KOPT-K1 (cell line): ENCODE measurements around the gene ITLN1.
A peak's percentile ranks its signal among the peaks of the same experiment; 100 is the strongest.

Experiments used
- H3K27ac ChIP-seq: fragments of 200-600 bp; sonication (generic); 2 replicates; pipeline ENCODE4 v1.5.1; 2016; ENCODE audit warnings: antibody characterized with exemption, mild to moderate bottlenecking, low read depth, low read length; ENCODE audit not compliant: poor library complexity, severe bottlenecking
- H3K36me3 ChIP-seq: fragments of 200-600 bp; sonication (generic); 2 replicates; pipeline ENCODE4 v1.5.1; 2017; ENCODE audit warnings: antibody characterized with exemption, mild to moderate bottlenecking, low read length, moderate library complexity; ENCODE audit not compliant: insufficient read depth
- H3K9me3 ChIP-seq: fragments of 200-600 bp; sonication (generic); 2 replicates; pipeline ENCODE4 v1.5.1; 2017; ENCODE audit warnings: antibody characterized with exemption, low read length, mild to moderate bottlenecking; ENCODE audit not compliant: insufficient read depth, poor library complexity, severe bottlenecking

The ITLN1 gene

DNA sequence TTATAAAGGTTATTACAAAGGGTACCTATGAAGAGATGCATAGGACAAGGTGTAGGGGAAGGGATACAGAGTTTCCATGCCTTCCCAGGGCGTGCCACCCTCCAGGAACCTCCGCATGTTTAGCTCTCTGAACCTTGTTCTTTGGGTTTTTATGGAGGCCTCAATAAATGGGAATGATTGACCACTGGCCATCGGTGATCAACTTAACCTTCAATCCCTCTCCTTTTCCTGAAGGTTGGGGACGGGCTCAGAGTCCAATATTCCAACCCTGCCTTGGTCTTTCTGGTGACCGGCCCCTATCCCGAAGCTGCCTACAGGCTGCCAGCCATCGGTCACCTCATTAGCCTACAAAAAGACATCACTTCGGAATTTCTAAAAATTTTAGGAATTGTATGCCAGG lies 34.0 kb downstream of the ITLN1 start:
- no peaks in the 10 kb centered on the region for H3K36me3 ChIP-seq
- H3K9me3 ChIP-seq = no peaks in the 10 kb centered on the region
- no peak overlapping the region for H3K27ac ChIP-seq

DNA sequence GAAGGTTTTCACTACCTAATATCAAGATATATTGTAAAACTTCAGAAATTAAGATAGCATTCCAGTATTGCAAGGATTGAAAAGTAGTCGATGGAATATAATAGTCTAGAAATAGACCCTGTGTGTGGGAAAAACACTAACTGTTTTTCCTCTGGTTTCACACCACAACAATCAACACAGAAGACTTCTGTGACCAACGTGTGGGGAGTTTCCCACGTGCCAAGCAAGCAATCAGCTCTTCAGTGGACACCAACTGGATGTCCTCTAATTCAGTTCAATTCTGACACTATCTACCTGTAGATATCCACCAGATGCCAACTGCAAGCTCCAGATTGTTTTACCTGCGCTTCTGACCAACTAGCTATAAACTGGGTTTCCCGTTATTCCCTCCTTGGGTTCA lies 34.4 kb downstream of the ITLN1 start:
- no peaks in the 10 kb centered on the region for H3K36me3 ChIP-seq
- H3K27ac ChIP-seq = no peak overlapping the region
- H3K9me3 ChIP-seq = no peaks in the 10 kb centered on the region

DNA sequence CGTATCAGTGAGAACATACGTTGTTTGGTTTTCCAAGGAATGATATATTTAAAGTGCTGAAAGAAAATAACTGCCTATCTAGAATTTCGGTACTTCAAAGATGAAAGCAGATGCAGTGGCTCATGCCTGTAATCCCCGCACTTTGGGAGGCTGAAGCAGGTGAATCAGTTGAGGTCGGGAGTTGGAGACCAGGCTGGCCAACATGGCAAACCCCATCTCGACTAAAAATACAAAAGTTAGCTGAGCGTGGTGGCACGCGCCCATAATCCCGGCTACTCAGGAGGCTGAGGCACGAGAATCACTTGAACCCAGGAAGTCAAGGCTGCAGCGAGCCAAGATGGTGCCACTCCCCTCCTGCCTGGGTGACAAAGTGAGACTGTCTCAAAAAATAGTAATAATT lies 38.7 kb downstream of the ITLN1 start:
- H3K27ac ChIP-seq = no peak overlapping the region
- no peaks in the 10 kb centered on the region for H3K9me3 ChIP-seq
- no peaks in the 10 kb centered on the region for H3K36me3 ChIP-seq

DNA sequence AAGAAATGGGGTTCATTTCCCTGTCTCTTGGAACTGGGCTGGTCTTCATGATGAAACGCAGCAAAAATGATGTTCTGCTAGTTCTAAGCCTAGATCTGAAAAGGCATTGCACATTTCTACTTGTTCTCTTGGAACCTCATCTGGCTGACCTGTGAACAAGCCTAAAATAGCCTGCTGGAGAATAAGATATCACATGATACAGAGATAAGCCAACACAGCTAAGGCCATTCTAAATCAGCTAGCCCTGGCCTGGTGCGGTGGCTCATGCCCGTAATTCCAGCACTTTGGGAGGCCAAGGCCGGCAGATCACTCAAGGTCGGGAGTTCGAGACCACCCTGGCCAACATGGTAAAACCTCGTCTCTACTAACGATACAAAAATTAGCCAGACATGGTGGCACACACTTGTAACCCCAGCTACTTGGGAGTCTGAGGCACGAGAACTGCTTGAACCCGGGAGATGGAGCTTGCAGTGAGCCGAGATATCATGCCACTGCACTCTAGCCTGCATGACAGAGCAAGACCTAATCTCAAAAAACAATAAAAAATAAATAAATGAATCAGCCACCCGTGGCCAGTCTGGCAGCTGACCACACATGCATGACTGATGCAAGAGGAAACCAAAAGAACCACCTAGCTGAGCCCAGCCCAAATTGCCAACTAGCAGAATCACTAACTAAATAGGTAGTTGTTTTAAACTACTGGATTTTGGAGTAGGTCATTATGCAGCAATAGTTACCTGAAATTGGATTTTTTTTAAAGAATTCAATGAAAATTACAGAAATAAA lies 40.3 kb downstream of the ITLN1 start:
- H3K27ac ChIP-seq = no peak overlapping the region
- H3K9me3 ChIP-seq = no peaks in the 10 kb centered on the region
- no peaks in the 10 kb centered on the region for H3K36me3 ChIP-seq

DNA sequence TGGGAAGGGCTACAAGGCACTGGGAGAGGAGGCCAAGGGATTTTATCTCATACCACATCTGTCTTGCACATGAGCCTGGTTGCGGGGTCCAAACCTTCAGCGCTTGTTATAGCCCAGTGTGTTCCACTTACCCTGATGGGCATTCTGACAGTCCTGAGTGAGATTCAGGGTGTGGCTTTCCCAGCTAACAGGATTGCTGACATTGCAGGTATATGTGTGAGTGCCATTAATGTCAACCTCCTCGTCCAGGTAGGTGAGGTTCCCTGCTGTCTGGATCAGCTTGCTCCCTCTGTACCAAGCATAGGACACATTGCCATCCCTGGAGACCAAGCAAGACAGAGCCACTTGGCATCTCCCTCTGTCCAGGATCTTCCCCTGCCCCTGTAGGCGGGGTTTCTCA lies 43.9 kb downstream of the ITLN1 start:
- no peaks in the 10 kb centered on the region for H3K9me3 ChIP-seq
- H3K36me3 ChIP-seq = 0 out of 2 replicates have a peak, but pooled peaks cover under 1% of the 10 kb centered on the region
- H3K27ac ChIP-seq = peak overlapping the region; percentile 36

GRCh38 chr1:160839746-160840145 lies 45.2 kb downstream of the ITLN1 start:
- 0 out of 2 replicates have a peak, but pooled peaks cover 12% of the 10 kb centered on the region for H3K36me3 ChIP-seq

GRCh38 chr1:160838888-160839287 lies 46.1 kb downstream of the ITLN1 start:
- no peaks in the 10 kb centered on the region for H3K9me3 ChIP-seq
- H3K36me3 ChIP-seq = peaks cover 13% of the 10 kb centered on the region; the same call in 1 of the 2 replicates
- H3K27ac ChIP-seq = peak overlapping the region; percentile 93

More at GRCh38 chr1:160839746-160840145, 45.2 kb downstream of the ITLN1 start:
- H3K27ac ChIP-seq = peak overlapping the region; percentile 93
- H3K9me3 ChIP-seq = no peaks in the 10 kb centered on the region

DNA sequence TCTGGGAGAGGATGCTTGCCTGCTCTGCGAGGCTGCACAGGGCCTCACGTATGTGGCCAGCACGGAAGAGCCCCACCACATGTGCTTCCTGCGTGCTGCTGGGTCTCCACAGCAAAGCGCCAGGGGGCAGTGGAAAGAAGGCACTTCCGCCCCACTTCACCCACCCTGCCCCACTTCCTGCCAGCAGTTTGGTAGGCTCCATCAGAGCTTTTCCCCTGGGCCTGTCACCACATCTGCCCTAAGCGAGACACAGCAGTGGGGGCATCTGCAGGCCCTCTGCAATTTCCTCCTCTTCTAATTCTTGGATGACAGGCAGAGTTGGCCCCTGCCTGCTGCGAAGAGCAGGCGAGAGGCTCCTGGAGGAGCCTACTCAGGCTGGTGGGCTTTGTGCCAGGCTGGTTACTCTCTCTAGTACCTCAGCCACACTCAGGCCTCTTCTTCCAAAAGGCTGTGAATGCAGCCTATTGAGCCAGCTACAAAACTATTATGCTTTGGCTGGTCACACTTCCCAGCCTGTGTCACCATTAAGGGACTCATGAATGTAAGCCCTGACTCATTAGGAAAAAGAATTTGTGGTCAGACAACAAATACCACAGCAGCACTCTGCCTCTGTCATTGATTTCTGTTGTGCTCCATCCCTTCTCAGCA lies 47.3 kb downstream of the ITLN1 start:
- H3K36me3 ChIP-seq = peaks cover 23% of the 10 kb centered on the region
- H3K9me3 ChIP-seq = no peaks in the 10 kb centered on the region
- peak overlapping the region; percentile 93 for H3K27ac ChIP-seq

DNA sequence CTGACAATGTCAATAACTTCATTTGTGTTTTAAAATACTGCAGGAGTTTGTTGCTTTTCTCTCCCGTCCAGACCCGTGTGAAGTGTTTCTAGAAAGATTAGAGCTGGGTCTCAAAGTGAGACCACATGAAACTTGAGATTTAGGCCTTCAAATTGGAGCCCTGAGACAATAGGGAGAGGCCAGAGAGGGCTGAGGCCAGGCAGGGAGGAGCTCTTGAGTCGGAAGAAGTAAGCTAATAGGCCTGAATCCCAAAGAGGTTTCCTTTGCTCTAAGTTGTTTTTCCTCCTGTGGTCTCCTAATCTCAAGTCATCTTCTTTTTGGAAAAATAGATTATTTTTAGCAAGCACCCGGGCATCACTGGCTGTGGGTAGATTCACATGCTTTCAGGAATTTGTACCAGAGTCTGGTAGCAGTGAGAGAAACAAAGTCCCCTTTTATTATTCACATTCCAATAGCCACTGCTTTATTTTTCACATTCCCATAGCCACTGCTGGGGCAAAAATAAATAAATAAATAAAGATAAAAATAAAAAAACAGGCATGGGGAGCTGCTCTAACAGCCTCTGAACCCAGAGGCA lies 47.9 kb downstream of the ITLN1 start:
- H3K27ac ChIP-seq = peak overlapping the region; percentile 93
- H3K9me3 ChIP-seq = no peaks in the 10 kb centered on the region
- peaks cover 28% of the 10 kb centered on the region for H3K36me3 ChIP-seq

DNA sequence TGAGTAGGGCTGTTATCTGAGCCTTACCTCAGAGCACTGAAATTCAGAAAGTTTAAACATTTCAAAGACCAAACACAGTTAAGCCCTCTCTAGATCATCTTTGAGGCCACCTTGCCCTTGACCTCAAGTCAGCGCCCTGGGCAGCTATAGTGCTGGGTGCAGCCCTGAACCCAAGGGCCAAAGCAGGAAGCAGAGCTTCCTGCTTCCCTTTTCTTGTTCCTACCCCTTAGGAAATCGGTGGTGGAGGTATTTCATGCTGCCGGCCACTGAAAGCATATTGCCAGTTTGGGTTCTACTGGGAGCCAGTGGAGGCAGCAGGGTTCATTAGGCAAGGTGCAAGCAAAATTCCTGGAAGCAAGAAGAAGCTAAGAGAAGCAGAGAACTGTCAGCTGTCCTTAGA lies 48.4 kb downstream of the ITLN1 start:
- Histone ChIP-seq H3K9me3 (no peaks in the 10 kb centered on the region), H3K36me3 (peaks cover 33% of the 10 kb centered on the region), H3K27ac (peak overlapping the region; percentile 93)

- Histone ChIP-seq H3K9me3 (no peaks in the 10 kb centered on the region), H3K27ac (peak overlapping the region; percentile 93), H3K36me3 (peaks cover 41% of the 10 kb centered on the region)
Measured at GRCh38 chr1:160835751-160836150, 49.2 kb downstream of the ITLN1 start.

GRCh38 chr1:160834945-160835565 lies 49.9 kb downstream of the ITLN1 start:
- Histone ChIP-seq H3K27ac (peak overlapping the region; percentile 19), H3K36me3 (peaks cover 48% of the 10 kb centered on the region), H3K9me3 (no peaks in the 10 kb centered on the region)

DNA sequence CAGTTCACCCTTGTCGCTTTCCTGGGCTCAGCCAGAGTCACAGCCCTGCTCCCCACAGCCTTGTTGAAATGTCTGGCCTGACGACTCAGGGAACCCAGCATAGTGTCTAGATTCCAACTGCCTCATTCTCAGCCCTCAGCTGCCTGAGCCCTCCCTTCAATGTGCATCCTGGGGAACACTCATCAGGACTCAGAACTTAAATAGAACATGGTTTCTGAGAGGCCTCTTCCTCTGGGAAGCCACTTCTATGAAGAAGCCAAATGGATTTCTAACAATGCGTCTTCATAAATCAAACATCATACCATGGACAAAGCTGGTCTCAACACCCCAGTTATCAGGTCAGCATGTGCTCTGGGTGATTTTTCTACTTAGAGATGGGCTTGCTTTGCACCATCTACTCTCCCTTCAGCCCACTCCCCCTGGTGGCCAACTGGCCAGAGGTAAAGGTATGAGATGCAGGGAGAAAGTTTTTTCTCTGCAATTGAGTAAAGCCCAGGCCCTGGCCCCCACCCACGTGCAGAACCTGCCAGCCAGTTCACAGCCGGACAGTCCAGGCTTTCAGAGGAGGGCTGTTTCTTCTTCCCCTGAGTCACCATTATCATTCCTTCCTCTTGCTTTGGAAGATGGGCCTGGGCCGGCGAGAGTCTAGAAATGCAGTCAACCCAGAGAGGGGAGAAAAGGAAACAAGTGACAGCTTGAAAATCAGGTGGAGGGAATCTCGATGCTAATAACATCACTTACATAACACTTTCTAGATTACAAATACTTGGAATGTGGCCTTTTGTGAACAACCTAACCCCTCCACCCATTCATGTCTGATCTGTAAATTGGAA lies 54.4 kb downstream of the ITLN1 start:
- no peaks in the 10 kb centered on the region for H3K9me3 ChIP-seq
- no peak overlapping the region for H3K27ac ChIP-seq
- peaks cover 52% of the 10 kb centered on the region for H3K36me3 ChIP-seq

DNA sequence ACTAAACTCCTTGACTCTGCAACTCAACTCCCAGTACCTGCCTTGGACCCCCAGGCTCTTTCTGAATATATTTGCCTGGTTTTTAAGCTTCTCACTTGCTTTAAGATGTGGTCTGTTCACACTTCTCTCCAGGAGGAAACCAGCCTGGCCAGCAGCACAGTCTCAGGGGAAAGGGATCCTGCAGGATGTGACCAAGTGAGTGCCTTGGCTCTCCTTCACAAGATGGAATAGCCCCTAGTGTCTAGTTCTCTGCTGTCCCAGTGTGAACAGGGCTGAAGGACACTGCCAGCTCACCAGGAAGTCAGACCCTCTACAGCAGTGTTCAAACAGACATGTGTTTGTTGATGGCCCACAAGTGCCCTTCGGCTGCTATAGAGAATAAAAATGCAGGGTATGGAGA lies 55.2 kb downstream of the ITLN1 start:
- H3K9me3 ChIP-seq = no peaks in the 10 kb centered on the region
- peaks cover 47% of the 10 kb centered on the region for H3K36me3 ChIP-seq
- H3K27ac ChIP-seq = no peak overlapping the region
